GOT3 (cell line): ENCODE measurements around the gene CUL3.

Experiments
- DNase-seq: peaks from one replicate; lab custom pipeline; 2025; ENCODE audit warnings: mixed read lengths; lab: John Stamatoyannopoulos, UW

Gene CUL3

DNA sequence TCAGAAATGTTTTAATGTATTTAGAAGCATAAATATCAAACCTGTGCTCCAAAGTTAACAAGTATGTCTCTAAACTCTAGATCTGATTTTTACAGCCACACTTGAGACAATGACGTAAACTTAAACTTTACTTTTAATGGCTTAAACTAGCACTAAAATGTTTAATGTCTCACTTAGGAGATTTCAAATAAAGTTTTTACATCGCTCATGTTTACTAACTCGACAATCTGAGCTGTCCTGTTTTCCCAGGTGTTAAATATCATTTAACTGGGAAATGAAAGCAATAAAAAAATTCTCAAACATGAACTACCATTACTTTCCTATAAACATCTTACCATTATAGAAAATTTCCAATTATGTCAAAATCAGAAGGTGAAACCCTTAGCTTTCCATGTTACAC is 113.0 kb downstream of the CUL3 start:
- no peak for DNase-seq

DNA sequence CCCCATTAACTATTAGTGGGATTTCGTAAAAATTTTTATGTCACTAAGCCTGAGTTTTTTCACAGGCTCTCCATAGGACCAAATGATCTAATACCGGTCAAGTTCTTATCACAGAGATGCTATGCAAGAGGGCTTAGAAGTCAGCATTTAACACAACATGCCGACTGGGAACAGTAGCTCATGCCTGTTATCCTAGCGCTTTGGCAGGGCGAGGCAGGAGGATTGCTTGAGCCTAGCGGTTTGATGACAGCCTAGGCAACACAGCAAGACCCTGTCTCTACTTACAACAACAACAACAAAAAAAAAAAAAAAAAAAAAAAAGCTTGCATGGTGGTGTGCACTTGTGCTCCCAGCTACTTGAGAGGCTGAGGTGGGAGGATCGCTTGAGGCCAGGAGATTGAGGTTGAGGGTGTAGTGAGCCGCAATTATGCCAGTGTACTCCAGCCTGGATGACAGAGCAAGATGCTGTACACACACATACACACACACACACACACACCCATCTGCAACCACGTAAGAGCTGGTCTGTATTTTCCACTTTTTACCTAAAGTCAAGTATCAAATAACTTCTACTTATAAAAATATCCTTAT is 115.7 kb downstream of the CUL3 start:
- no peak for DNase-seq

DNA sequence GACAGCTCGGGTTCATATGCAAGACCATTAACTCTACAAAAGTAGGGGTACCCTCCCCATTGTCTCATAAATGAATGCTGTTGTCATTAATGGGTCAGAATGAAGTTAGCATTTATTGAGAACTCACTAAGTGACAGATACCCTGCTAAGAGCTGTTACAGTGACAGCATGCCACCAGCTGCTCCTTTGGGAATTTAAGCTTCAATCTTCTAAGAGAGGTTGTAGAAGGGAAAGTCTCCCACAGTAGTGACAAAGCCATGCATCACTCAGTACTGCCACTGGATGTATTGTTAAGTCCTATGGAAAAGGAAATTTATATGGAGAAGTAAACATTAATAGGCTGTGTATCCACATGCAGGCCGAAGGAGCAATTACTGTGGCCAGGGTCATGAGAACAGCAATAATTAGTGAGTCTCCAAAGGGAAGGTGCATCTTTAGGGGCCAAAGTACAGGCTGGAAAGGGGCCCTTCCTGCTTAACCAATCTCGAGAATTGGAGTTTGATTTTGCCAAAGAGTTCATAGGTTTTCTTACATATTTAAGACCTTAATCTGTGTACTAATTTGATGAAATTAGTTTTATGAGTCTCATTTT is 118.8 kb downstream of the CUL3 start:
- no peak for DNase-seq

DNA sequence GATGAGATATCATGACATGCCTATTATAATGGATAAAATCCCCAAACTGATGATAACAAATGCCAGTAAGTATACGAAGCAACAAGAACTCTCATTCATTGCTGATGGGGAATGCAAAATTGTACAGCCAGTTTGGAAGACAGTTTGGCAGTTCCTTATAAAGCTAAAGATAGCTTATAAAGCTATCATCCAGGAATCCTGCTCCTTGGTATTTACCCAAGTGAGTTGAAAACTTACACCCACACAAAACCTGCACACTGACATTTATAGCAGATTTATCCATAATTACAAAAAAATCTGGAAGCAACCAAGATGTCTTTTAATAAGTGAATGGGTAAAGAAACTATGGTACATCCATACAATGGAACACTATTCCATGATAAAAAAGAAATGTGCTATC is 123.8 kb downstream of the CUL3 start:
- DNase-seq, result no peak

DNA sequence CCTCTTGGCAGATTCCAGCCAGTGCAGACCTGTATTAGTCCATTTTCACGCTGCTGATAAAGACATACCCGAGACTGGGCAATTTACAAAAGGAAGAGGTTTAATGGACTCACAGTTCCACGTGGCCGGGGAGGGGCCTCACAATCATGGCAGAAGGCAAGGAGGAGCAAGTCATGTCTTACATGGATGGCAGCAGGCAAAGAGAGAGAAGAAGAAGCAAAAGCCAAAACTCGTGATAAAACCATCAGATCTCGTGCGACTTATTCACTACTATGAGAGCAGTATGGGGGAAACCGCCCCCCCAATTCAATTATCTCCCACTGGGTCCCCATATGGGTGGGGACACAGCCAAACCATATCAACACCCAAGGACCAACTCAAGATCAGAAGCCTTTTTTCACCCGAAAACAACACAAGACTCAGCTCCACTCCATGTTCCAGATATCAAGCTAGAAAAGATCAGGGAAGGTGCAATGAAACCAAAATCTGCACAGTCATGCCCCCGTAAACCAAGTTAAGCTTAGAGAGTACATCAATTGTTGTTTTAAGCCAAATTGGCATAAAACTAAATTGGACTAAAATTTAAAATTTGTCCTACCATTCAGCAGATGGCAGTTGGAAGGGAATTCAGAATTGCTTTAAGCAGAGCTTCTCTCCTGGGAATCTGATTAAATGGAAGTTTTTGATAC is 127.6 kb downstream of the CUL3 start:
- no peak for DNase-seq

DNA sequence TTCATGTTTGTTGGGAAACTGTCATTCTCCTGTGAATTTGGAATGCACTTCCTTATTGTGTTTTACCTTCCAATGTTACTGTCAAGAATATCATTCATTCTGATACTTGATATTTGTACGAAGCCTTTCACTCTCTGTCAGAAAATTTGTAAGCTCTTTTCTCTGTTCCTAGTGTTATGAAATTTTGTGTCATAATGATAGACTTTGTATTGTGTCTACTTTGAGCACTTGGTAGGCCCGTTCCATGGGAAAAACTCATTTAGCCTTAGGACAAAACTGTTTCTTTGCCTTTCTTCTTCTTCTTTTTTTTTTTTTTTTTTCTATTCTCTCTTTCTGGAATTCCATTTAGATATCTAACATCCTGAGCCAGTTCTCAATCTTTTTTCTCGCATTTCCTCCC is 131.3 kb downstream of the CUL3 start:
- DNase-seq, result no peak

DNA sequence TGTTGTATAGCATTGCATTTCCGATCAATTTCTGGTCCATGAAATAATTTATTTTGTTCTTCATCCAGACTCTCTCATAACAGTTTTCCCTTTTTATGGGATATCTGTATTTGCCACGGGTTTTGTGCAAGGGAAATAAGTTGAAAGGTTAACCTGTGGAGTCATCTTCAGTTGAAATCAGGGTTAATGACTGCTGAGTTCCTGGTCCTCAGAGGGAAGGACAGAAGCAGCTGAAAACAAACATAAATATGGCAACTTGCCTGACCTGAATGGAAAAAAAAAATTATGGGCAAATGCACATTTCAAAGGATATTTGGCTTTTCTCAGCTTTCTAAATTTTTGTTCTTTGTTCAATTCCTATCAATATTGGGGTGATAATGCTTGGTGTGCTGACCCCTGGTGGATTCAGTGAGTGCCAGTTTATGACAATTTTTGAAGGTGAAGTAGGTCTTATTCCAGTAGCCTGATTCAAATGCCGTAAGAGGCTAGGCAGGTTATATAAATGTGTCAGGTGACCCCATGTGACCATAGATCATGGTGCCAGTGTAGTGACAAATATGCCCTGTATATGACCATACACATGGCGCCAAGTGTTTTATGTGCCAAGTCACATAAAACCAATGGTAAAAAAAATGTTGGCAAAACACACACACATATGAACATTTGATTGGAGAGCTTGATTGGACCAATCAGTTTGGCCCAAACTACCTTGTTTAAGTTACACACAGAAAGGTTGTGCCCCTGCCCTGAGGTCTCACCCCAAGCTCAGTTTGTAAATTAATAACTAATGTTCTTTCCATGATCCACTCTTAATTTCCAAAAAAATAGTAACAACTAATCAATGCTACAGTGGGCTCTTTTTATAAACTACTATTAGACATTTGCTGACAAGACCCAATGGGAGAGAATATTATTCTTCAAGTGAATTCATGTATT is 135.7 kb downstream of the CUL3 start:
- no peak for DNase-seq

DNA sequence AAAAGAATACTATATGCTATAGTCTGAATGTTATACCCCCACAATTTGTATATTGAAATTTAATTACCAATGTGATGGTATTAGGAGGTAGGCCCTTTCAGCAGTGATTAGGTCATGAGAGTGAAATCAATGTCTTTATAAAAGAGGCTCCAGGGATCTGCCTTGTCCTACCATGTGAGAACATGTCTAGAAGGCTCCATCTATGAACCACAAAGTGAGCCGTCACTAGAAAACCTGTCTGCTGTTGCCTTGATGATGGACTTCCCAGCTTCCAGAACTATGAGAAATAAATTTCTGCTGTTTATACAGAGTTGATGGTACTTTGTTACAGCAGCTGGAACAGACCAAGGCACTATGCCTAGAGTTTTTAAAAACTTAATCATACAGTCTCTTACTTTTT is 136.9 kb downstream of the CUL3 start:
- DNase-seq, result no peak

DNA sequence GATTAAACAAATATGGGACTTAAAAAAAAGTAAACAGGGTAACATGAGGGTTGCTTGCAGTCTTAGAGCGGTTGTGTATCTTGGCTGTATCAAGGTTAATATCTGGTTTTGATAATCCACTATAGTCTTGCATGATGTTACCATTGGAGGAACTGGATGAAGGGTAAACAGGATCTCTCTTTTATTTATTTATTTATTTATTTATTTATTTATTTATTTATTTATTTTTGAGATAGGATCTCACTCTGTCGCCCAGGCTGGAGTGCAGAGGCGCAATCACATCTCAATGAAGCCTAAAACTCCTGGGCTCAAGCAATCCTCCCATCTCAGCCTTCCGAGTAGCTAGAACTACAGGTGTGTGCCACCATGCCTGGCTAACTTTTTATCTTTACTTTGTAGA is 140.4 kb downstream of the CUL3 start:
- DNase-seq, result no peak

DNA sequence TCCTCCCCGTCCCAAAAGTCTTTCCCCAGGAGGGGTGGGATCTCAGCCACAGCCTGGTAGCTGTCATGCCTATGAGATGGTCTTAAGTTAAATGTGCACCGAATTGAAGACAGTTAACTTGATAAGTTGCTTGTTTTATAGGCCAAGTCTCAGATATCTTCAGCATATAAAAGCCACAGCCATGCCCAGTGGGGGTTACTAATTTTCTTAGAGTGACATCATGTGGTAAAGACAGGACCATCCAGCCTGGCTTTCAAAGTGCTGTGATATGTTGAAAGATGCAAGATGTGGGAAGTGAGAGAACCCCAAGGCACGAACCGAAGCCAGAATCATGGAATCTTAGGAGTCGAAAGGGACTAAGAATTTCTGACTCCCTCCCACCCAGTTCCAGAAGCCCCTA is 141.1 kb downstream of the CUL3 start:
- no peak for DNase-seq

DNA sequence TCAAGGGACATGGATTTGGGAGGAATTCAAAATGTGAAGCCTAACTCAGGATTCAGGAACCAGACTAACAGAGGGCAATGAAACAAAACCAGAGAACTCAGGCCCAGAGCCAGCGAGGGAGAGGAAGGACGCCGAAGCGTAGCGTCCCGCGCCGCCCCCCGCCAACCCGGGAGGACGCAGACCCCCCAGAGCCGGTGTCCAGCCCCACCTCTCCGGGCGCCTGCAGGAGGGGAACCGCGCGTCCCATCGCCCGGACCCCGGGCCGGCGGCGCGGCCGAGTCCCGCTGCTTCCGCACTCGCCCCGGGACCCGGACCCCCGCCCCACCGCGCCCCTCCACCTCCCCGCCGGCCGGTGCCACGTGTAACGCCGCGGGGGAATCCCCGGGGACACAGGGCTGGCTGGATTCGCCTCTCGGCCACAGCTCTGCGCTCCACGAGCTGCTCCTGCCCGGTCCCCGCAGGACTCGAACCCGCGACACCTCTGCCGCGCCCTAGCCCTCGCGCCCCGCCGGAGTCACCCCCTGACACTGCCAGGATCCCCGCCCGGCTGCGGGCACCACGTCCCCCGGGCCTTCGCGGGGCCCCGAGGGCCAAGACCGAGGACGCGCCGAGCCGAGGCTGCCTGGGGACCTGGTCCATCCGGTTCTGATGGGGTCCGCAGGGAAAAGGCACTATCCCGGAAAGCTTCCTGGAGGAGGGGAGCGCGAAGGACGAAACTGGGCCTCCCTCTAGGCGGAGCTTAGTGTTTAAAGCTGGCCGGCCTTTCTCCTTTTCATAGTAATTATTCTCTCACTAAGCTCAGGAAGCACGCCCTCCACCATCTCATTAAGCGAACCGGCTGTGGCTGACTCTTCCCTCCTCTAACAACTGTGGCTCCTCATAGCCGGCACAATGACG is 142.8 kb downstream of the CUL3 start:
- DNase-seq, result no peak

DNA sequence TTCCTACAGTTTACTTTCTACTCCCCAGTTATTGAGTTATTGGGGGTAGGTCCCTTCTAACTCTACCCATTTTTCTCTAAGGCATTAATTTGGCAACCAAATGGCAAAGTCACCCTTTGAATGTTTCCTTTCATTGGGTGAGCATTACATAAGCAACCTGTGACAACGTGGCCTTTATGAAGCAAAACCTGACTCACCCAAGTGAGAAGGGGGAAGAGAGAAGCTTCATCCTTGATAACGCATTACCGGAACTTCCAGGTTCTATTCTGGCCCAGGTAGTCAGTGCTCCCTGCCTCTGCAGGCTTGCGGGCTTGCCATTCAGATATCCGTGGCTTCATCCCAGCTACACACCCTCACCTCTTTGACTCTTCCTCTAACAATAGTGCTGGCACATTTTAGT is 144.2 kb downstream of the CUL3 start:
- DNase-seq, result no peak

DNA sequence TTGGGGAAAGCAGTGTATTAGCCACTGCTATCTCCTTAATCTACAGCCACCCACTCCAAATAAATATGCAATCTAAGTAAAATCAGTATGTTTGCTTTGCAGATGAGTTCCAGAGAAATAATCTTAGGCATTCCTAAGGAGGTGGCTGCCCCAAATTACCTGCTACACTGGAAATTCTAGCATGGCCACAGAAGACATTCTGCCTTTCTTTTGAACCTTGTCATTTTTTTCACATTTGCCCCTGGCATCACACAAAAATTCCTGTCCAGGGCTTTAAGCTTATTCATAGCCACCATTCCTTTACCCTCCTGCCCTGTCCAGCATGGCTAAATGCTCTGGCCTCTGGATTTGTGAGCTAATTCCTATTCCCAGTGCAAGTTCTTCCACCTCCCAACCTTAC is 146.4 kb downstream of the CUL3 start:
- no peak for DNase-seq

DNA sequence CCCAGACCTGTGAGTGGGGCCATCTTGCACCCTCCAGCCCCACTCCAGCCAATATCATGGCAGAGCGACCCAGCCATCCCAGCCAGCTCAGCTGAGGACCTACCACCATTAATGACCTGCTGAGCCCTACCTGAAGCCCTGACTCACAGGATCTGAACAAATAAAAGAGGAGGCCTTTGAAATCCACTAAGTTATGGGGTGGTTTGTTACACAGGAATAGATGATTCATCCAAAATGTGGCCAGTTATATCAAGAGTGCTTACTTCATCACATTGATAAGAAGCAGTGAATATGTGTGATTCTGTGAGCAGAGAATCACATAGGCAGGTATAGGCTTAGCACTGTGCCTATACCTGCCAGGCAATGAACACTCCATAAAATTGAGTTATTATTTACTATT is 148.5 kb downstream of the CUL3 start:
- DNase-seq, result no peak

DNA sequence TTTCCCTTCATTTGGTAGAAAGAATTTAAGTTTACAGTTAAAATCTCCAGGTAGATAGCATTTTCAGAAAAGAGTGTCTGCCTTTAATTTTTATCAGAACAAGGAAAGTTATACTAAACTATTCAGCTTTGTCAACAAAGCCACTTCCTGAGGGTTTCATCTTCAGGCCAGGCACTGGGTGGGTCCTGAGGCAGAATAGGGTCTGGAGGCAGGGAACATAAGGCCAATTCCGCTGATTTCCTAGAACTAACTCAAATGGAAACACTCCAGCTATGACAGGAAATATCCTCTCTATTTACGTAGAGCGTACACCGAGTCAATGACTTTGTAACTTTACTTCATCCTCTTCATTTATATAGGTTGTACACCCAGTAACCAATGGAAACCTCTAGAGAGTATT is 150.5 kb downstream of the CUL3 start:
- no peak for DNase-seq

DNA sequence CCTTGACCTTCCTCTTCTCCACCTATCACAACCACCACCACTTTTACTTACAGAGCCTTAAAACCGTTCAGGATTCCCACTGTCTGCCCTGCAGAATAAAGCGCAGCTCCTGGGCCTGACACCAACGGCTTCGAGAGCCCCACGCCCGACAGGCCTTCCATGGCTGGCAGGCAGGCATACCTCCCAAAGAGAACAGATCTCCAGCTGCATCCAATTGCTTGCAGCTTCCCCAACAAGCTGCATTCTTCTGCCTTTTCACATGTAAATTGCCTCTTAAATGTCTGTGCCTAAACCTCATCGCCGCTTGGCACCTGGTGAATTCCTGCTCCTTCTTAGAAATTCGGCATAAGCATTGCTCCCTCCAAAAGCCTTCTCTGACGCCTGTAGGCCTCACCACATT is 151.7 kb downstream of the CUL3 start:
- DNase-seq, result no peak

DNA sequence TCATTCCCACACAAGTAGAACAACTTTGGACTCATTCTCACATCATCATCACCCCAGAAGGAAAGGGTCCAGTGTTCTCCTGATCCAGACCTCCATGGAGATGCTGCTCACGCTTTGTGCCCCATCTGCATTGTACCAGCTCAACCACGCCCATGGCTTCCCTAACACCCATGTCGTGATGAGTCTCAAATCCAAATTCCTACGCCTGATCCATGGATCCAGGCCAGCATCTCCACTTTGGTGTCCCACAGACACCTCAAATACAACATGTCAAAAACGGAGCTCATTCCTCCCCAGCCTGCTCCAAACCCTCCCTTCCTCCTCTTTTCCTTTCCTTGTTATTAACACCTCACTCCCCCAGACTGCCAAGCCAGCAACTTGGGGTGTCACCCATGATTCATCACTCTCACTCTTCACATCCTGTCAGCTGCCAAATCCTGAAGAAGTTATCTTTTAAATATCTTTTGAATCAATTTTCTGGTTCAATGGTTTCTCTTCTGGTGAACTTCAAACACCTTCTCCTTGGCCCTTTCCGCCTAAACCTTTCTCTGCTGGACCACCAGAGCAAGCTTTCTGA is 153.1 kb downstream of the CUL3 start:
- DNase-seq, result no peak

DNA sequence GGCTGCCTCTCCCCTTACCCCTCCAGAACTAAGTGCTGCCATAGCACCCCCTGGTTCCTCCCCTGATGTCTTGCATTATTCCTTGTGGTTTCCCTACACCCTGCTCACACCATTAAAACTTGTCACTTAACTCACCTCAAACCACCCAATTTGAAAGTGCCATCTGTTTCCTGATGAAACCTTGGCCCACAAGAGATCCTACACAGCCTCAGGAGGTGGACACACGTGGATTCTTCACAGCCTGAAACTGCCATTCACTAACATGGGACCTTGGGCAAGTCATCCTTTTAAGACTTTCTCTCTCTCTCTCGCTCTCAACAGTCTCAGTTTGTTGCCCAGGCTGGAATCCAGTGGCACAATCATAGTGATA is 155.7 kb downstream of the CUL3 start:
- DNase-seq, result no peak

DNA sequence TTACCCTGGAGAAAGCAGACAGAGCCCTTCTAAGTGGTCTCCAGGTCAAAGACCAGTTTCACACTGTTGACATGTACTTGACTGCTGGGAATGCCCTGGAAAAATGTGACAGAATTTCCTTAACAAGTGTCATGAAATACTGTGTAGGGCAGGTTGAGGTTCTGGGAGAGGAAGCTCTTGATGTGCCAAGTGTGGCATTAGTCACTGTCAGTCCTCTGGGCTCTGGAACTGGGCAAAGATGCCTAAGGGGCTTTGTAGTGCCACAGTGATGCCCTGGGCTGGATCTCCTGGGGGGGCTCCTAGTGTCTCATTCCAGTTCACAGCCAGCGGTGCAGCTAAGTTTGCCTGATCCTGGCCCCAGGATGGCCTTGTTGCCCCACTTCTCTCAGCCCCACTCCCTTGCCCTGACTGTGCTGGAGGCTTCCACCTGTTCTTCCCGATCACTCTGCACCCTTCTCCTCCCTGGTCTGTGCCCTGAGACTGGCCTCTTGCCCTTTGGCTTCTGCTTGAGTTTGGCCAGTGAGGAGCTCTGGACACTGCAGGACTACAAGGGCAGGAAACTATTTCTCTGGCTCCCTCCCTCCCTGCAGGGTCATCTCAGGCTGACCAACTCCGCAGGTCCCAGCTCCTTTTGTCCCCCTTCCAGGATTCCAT is 156.2 kb downstream of the CUL3 start:
- DNase-seq, result no peak

DNA sequence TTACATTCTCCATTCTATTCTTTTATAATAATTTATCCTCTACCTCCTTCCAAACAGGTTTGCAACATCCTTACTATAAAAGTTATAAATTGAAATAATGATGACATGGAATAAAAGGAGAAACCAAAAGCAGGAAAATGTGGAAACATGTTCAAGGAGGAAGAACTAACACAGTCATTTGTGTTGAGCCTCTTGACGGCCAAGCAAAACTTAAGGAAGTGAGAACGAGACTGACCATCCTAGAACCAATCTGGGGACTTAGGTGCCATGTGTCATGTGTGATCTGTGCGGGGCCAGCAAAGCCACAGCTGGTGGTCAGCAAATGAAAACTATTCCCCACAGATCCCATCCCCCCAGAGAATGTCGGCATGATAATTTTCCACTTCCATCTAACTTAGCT is 157.7 kb downstream of the CUL3 start:
- DNase-seq, result no peak

DNA sequence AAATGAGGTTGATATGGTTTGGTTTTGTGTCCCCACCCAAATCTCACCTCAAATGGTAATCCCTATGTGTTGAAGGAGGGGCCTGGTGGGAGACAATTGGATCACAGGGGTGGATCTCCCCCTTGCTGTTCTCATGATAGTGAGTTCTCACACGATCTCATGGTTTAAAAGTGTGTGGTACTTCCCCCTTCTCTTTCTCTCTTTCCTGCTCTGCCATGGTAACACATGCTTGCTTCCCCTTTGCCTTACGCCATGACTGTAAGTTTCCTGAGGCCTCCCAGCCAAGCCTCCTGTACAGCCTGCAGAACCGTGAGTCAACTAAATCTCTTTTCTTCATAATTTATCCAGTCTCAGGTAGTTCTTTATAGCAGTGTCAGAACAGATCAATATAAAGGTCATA is 158.5 kb downstream of the CUL3 start:
- DNase-seq, result no peak
